ENCODE results near the gene SSC5D.
A peak's percentile ranks its signal among the peaks of the same experiment; 100 is the strongest.

SSC5D gene

DNA sequence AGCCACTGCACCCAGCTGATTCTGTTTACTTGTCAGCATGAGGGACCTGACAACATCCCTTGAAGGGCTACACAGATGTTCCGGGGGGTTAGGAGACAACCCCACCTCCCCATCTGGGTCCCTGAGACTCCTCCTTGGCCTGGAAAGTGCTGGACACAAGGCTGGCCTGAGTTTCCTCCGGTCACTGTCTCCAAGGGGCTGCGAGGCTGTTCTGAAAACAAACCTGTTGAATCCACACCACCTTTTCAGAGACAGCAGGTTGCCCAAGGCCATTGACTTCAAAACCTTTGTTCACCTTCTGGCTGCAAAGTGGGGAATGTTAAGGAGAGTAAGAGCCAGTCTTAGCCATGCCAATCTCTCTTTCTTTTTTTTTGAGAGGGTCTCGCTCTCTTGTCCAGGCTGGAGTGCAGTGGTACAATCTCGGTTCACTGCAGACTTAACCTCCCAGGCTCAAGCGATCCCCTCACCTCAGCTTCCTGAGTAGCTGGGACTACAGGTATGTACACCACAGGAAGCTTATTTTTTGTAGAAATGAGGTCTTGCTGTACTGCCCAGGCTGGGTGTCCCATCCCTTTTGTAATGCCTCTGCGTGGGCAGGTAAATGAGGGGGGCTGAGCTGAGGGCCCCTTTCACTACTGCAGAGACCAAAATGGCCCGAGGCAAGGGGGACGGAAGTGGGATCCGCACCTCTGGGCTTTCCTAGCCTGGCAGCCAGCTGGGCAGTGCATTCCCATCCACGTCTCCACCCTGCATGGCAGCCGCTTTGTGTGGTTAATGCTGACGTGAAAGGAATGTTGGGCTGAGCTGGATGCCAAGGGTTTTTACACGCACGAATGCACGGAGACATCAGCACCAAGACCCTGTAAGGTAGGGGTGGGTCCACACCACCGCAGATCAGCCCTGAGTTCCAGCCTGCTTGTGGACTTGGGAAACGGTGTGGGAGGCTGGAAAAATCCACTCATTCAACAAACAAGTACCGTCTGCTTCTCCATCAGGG, 13.7 kb upstream of the SSC5D start:
- DNase-seq, result no peak

DNA sequence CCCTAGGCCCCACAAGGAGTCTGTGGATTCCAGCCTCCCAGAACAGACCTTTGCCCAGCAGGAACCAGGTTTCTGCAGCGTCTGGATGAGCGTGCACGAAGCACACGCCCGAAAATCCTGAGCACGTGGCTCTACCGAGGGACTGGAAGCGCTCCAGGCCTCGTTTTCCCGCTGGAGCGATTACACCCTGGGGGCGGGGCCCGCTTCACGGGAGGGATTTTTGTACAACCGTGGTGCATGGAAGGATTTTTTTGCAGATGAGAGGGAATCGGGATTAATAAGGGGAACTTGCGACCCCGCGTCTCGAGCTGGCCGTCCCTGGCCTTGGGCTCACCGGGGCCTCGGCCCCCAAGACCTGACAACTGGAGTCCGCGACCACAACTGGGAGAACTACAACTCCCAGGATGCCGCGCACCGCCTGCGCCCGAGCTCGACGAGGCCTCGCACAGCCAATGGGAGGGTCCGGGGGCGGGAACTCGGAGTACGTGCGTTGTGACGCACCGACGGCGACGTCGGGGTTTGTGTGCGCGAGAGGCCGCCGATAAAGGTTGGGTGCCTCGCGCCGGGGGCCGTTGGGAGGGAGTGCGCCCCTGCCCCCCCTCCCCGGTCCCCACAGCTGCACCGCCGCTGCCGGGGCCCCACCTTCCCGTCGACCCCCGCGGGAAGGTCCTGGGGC, 12.0 kb upstream of the SSC5D start, which contains the start of gene ZNF628:
Gene ZNF628 (plus strand): TSS at position 518 of the 676 bp plus-strand sequence. CDS start 3,294 bp downstream, outside the sequence.
- DNase-seq, result peak; percentile 97

DNA sequence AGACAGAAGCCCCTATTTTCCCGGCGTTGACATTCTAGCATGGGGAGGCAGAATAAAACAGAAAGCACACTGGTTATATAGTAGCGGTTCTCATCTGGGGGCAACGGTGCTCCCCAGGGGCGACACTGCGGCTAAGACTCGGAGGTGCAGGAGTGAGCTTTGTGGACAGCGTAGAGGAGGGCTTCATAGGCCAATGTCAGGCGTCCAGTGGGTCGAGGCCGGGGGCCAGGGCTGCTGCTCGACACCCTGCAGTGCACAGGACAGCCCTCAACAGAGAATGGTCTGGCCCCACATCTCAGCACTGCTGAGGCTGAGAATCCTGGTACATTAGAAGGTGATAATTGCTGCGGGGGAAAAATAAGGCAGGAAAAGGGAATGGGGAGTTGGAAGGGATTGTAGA, 10.3 kb upstream of the SSC5D start:
- no peak for DNase-seq

DNA sequence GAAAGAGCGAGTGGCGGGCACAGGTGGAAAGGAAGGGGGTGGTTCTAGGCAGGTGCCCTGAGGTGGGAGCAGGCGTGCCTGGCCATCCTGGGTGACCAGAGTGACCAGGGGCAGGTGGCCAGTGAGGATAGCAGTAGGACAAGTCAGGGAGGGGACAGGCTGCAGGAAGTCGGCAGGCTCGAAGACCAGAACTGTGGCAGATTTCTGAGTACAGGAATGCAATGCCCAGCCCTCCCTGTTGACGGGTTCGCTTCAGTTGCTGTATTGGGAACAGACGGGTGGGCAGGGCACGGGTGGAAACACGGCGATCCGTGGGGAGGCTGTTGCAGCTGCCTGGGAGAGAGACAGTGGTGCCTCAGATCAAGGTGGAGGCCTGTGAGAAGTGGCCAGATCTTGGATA, 9.9 kb upstream of the SSC5D start:
- DNase-seq, result no peak

DNA sequence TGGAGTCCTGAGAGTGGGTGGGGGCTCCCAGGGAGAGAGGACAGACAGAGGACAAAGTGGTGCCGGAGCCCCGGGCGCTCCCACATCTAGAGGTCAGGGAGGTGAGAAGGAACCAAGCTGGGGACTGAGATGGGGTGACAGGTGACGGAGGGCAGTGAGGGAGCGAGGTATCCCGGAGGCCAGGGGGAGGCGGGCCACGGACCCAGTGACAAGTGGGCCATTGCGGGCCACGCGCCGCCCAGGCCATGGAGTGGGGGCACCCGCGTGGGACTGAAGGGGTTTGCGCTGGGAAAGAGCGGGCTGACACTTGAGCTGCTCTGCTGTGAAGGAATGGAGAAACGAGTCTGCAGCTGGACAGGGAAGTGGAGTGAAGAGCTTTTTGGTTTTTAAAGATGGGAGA, 9.2 kb upstream of the SSC5D start:
- no peak for DNase-seq

DNA sequence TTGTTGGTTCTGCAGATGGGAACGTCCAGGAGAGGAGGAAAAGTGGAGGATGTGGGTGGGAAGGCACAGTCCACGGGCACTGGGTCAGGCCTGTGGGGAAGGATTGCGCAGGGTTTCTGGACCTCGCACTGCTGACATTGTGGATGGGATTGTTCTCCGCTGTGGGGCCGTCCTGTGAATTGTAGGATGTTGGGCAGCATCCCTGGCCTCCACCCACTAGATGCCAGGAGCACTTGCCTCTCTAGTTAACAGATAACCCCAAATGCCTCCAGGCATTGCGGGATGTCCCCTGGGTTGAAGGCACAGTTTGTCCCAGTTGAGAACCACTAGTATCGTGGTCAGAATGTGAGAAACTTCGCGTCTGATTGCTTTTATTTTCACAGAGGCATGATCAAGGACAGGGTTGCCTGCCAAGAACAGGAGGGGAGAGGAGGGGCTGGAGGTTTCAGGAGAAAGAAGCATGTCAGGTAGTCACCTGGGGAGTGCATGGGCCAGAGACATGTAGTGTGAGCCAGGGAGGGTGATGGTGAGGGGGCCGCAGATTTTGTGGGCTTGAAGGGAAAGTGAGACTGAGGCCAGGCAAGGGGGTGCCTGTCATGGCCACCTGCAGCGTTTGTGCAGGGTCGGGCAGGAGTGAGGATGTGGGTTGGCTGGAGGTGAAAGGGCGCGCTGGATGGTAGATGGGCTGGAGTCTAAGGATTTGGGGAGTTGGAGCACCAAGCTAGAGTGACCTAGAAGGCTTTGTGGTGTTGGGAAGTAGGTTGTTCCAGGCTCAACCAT, 8.6 kb upstream of the SSC5D start:
- DNase-seq, result no peak

DNA sequence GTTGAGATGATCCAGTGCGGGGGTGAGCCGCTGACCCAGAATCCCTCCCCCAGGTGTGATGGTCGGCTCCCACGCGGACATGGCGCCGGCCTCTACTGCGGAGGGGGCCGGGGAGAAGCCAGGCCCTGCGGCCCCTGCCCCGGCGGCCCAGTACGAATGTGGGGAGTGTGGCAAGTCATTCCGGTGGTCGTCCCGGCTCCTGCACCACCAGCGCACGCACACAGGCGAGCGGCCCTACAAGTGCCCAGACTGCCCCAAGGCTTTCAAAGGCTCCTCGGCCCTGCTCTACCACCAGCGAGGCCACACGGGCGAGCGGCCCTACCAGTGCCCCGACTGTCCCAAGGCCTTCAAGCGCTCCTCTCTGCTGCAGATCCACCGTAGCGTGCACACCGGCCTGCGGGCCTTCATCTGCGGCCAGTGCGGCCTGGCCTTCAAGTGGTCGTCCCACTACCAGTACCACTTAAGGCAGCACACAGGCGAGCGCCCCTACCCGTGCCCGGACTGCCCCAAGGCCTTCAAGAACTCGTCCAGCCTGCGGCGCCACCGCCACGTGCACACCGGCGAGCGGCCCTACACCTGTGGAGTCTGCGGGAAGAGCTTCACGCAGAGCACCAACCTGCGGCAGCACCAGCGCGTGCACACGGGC, 7.0 kb upstream of the SSC5D start:
- DNase-seq, result no peak

DNA sequence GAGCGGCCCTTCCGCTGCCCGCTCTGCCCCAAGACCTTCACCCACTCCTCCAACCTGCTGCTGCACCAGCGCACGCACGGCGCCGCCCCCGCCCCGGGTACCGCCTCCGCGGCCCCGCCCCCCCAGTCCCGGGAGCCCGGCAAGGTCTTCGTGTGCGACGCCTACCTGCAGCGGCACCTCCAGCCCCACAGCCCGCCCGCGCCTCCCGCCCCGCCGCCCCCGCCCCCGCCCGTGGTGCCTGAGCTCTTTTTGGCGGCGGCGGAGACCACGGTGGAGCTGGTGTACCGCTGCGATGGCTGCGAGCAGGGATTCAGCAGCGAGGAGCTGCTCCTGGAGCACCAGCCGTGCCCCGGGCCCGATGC, 6.5 kb upstream of the SSC5D start:
- DNase-seq, result no peak

DNA sequence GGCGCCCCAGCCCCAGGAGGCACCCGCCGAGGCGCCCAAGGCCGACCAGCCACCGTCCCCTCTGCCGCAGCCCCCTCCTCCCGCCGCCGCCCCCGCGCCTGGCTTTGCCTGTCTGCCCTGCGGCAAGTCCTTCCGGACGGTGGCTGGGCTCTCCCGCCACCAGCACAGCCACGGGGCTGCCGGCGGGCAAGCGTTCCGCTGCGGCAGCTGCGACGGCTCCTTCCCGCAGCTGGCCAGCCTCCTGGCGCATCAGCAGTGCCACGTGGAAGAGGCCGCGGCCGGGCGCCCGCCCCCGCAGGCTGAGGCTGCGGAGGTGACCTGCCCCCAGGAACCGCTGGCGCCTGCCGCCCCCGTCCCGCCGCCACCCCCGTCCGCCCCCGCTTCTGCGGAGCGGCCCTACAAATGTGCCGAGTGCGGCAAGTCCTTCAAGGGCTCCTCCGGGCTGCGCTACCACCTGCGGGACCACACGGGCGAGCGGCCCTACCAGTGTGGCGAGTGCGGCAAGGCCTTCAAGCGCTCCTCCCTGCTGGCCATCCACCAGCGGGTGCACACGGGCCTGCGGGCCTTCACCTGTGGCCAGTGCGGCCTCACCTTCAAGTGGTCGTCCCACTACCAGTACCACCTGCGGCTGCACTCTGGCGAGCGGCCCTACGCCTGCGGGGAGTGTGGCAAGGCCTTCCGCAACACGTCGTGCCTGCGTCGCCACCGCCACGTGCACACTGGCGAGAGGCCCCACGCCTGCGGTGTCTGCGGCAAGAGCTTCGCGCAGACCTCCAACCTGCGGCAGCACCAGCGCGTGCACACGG, 5.9 kb upstream of the SSC5D start:
- DNase-seq, result no peak

DNA sequence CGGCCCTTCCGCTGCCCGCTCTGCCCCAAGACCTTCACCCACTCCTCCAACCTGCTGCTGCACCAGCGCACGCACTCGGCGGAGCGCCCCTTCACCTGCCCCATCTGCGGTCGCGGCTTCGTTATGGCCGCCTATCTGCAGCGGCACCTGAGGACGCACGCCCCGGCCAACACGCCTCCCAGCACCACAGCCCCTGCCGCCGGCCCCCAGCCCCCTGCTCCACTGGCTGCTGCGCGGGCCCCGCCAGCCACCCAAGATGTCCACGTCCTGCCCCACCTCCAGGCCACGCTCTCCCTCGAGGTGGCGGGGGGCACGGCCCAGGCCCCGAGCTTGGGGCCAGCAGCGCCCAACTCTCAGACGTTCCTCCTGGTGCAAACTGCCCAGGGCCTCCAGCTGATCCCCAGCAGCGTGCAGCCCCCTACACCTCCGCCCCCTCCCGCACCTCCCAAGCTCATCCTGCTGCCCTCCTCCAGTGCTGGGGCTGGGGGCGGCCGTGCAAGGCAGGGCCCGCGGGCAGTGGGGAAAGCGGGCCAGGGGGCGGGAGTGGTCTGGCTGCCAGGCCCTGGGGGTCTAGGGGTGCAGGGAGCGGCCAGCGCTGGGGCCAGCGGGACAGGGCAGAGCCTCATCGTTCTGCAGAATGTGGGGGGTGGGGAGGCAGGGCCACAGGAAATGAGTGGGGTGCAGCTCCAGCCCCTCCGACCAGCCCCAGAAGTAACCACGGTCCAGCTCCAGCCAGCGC, 5.1 kb upstream of the SSC5D start:
- no peak for DNase-seq

DNA sequence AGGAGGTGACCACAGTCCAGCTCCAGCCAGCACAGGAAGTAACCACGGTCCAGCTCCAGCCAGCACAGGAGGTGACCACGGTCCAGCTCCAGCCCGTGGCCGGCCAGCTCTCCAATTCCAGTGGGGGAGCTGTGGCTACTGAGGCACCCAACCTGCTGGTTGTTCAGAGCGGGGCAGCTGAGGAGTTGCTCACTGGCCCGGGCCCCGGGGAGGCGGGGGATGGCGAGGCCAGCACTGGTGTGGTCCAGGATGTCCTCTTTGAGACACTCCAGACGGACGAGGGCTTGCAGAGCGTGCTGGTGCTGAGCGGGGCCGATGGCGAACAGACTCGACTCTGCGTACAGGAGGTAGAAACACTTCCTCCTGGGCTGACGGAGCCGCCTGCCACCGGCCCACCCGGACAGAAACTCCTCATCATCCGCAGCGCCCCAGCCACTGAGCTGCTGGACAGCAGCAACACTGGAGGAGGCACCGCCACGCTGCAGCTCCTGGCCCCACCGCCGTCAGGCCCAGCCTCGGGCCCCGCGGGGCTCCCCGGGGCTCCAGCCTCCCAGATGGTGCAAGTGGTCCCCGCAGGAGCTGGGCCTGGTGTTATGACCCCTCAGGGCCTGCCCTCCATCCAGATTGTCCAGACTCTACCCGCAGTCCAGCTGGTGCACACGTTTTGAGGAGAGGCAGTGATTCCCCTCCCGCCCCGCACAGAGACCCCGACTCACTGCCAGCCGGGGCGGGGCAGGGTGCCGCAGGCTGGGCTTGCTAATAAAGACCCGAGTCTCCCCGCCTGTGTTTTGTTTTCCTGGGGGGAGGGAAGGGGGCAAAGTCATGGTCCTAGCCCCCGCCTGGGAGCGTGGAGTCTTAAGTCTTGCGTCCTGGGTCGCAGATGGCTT, 4.3 kb upstream of the SSC5D start:
- no peak for DNase-seq

DNA sequence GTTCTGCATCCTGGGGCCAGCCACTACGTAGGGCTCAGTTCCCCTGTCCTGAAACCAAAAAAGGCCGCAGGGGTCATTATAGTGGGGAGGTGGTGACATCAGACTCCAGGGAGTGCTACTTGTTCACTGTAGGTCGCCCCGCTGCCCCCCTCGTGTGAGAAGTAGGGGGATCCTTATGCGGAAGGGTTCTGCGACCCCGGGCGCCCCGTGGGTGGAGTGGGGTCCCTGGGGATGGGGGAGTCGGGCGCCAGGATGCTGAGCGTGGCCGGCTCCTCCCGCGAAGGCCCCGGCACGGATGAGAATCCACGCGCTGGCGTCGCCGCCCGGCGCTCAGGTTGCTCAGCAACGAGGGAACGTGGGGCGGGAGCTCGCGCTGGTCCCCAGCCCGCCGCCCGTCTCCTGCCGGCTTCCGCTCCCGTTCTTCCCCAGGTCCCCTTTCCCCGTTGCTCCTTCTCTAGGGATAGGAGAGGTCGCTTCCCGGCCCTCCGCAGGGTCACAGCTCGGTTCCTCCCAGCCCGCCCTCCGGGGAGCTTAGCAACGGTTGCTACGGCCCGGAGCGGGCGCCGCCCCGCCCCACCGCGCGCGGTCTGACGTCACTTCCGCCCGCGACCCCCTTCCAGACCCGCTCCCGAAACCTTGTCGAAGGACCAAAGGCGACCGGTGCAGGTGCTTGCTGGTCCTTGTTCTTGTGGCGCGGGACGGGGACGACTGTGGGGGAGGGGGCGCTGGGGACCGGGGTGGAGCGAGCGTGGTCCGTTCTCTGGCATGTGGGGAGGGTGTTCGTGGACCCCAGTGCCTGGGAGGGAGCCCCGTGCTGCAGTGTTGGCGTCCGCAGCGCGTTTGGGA, 3.4 kb upstream of the SSC5D start, which contains the start of gene NAT14:
Gene NAT14 (plus strand): TSS at position 596 of the 846 bp plus-strand sequence. CDS start 521 bp downstream, outside the sequence.
- peak; percentile 67 for DNase-seq

DNA sequence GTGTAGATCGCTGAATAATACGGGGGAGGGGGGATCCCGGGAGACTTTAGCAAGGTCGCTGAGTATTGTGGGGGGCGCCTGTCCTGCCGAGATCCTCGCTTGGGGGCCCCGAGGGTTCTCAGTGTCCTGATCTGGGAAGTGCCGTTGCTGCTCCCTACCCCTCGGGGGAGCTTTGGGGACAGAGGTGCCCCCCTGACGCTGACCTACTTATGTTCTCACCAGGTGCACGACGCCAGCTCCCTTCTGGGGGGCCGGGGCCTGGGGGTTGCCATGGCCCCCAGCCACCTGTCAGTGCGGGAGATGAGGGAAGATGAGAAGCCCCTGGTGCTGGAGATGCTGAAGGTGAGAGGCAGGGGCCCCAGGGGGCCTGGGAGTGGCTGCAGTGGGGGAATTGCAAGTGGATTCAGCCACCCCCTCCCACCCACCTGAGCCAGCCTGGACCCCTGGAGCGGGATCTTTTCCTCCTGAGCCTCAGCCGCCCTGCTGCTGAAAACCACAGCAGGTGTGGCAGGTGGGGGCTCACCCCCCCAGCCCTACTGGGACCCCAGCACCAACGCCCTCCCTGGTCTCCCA, 2.7 kb upstream of the SSC5D start:
- no peak for DNase-seq

DNA sequence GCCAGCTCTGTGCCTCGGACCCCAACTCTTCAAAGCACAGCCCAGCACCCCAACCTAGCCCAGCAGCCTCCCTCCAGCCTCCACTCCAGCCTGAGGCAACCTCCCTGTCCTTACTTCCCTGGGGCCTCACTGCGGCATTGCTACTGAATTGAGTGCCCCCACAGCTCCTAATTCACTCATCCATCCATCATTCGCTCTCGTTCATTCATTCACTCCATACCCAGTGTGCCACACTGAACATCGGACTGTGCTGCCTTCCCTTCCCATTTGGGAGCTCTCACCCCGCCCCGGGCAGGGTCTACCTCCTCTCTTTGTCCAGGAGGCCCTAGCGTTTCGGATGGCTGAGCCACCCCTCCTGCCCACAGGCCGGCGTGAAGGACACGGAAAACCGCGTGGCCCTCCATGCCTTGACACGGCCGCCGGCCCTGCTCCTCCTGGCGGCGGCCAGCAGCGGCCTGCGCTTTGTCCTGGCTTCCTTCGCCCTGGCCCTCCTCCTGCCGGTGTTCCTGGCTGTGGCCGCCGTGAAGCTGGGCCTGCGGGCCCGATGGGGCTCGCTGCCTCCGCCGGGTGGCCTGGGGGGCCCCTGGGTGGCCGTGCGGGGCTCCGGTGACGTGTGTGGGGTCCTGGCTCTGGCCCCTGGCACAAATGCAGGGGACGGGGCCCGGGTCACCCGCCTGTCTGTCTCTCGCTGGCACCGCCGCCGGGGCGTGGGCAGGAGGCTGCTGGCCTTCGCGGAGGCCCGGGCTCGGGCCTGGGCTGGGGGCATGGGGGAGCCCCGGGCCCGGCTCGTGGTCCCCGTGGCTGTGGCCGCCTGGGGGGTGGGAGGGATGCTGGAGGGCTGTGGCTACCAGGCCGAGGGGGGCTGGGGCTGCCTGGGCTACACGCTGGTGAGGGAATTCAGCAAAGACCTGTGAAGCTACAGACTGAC, 1.9 kb upstream of the SSC5D start:
- DNase-seq, result no peak

DNA sequence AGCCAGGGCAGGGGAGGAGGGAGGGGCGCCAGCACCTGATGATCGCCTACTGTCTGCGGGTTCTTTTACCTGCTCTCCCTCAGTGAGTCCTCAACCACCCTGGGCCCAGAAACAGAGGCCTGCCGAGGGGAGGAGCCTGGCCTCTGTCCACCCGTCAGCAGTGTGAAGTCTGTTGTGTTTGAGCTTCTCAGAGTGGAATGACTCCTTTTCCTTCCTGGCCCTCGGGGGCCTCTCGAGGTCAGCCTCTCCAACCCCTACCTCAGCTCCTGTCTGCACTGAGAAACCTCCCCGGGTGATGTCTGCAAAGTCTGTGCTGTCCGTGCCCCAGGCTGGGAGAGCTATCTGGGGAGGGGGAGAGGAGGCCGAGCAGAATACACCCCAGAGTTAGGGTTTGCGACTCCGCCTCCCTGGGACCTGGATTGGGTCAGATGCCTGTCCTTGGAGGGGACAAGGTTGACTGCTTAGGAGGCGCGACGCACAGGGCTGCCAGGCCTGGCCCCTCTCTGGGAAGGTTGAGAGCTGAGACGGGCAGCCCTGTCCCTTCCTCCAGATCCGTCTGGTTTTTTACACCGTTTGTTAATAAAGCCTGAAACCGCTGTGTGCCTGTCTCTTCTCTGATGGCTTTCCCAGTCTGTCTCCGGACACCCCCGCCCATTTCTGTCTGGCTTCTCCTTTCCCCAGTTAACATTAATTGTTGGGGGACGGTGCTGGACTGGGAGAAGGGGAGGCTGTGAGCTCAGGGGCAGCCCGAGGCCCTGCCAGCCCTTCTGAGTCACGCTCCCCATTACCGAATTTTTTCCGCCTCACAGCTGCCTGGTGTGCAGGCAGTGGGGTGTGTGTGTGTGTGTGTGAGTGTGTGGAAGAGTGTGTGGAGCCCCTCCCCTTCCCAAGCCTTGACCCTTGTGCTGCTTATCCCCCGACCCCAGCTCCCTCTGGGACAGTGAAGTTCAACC, 989 bp upstream of the SSC5D start:
- DNase-seq, result no peak
